K562 (cell line): ENCODE data around the gene OTP. TPM values are rescaled to one million over a fixed set of nuclear protein-coding genes. Genes with fewer than 3 reads are reported as not detected.

ENCODE experiments used
- ATAC-seq: fragments of 200-7000 bp; cut with Tn5 transposase; 3 replicates; pipeline ENCODE4 v1.9.1; 2020; ENCODE audit warnings: moderate library complexity
- BruUV-seq: library from RNA; stranded (reverse); fragments of 400-500 nt; replicated peaks from 2 replicates; lab custom pipeline; 2021; lab: Mats Ljungman, UMichigan
- CTCF ChIA-PET: fragments of 300-600 bp; formaldehyde crosslinking; extraction: SDS; loops from one replicate; lab custom pipeline; 2021; ENCODE audit warnings: low intra/inter-chr PET ratio; lab: Yijun Ruan, JAX
- POLR2A ChIA-PET: fragments of 300-600, 350-650 bp; sonication (Branson Sonifier 250); formaldehyde crosslinking; extraction: SDS; loops from one replicate; lab custom pipeline; 2021; ENCODE audit warnings: antibody characterized with exemption, inconsistent platforms; lab: Yijun Ruan, JAX
- DNase-seq, 4 experiments: peaks; one replicate each; pipeline versions ENCODE4 v3.0.0 to v3.0.0-alpha.2; 2011 to 2018; ENCODE audit warnings: low spot score in 3 of 4, mixed read lengths in 3 of 4; ENCODE audit errors: extremely low read depth in 1 of 4
- FAIRE-seq: peaks from 2 replicates; lab custom pipeline; 2011; peaks lifted over from hg19 to GRCh38; lab: Jason Lieb, UNC
- H2AFZ ChIP-seq: 2 replicates; pipeline ENCODE4 v1.6.0; 2011; ENCODE audit warnings: low read depth, low read length, control low read depth, inconsistent platforms
- H3K27ac ChIP-seq: fragments of 200-600 bp; 3 replicates; pipeline ENCODE4 v1.8.0; 2011; ENCODE audit warnings: low read depth, mild to moderate bottlenecking, control low read depth, inconsistent platforms, low read length, moderate library complexity, mixed read lengths; ENCODE audit errors: extremely low read depth
- H3K27me3 ChIP-seq, 2 experiments: fragments of 300-600 bp in 1 of 2; 2 replicates in 1 of 2; 3 replicates in 1 of 2; pipeline versions ENCODE4 v1.6.0 to v1.8.0; 2011; ENCODE audit warnings: inconsistent platforms in 2 of 2, low read length in 2 of 2, mild to moderate bottlenecking in 1 of 2, mixed read lengths in 1 of 2, moderate library complexity in 1 of 2; ENCODE audit not compliant: control insufficient read depth in 2 of 2, insufficient read depth in 2 of 2
- H3K36me3 ChIP-seq: fragments of 300-600 bp; 3 replicates; pipeline ENCODE4 v1.8.0; 2011; ENCODE audit warnings: mild to moderate bottlenecking, low read length, inconsistent platforms; ENCODE audit not compliant: control insufficient read depth, insufficient read depth
- H3K4me1 ChIP-seq, 2 experiments: fragments of 200-600 bp in 1 of 2; replicated peaks in 1 of 2; 2 replicates in 1 of 2; 3 replicates in 1 of 2; pipeline versions ENCODE4 v1.5.1 to v1.8.0; 2011; ENCODE audit warnings: inconsistent platforms in 2 of 2, low read length in 2 of 2, mild to moderate bottlenecking in 1 of 2, mixed read lengths in 1 of 2, moderate library complexity in 1 of 2; ENCODE audit not compliant: control insufficient read depth in 2 of 2, insufficient read depth in 2 of 2
- H3K4me2 ChIP-seq: 2 replicates; pipeline ENCODE4 v1.6.1; 2011; ENCODE audit warnings: low read length, control low read depth, inconsistent platforms, mixed read lengths; ENCODE audit not compliant: insufficient read depth
- H3K4me3 ChIP-seq: fragments of 200-600 bp; sonication (generic), shearing (Covaris generic); 2 replicates; pipeline ENCODE4 v1.5.1; 2016; ENCODE audit warnings: control low read depth, inconsistent platforms
- H3K79me2 ChIP-seq: fragments of 200-600 bp; 3 replicates; pipeline ENCODE4 v1.8.0; 2011; ENCODE audit warnings: low read length, inconsistent platforms; ENCODE audit not compliant: control insufficient read depth, insufficient read depth
- H3K9ac ChIP-seq, 2 experiments: 2 replicates each; pipeline versions ENCODE4 v1.6.0 to v1.6.1; 2011; ENCODE audit warnings: low read depth in 2 of 2, low read length in 2 of 2, control low read depth in 1 of 2, inconsistent platforms in 1 of 2, mild to moderate bottlenecking in 1 of 2, mixed read lengths in 1 of 2; ENCODE audit not compliant: insufficient read depth in 1 of 2
- H3K9me1 ChIP-seq: one replicate; pipeline ENCODE4 v1.6.0; 2011; ENCODE audit warnings: inconsistent platforms, mild to moderate bottlenecking, low read length, moderate library complexity; ENCODE audit not compliant: control insufficient read depth, insufficient read depth
- H3K9me3 ChIP-seq: replicated peaks from 2 replicates; pipeline ENCODE4 v1.5.1; 2011; ENCODE audit warnings: low read depth, low read length, inconsistent platforms; ENCODE audit not compliant: control insufficient read depth, insufficient read depth
- H4K20me1 ChIP-seq: replicated peaks from 2 replicates; pipeline ENCODE4 v1.6.1; 2011; ENCODE audit warnings: low read length, inconsistent platforms, mixed read lengths; ENCODE audit not compliant: control insufficient read depth, insufficient read depth
- E2F1 ChIP-seq: sonication (generic); formaldehyde crosslinking; IDR thresholded peaks from 2 replicates; pipeline ENCODE4 v1.8.1; 2023; ENCODE audit warnings: mild to moderate bottlenecking, missing genetic modification reagents, moderate library complexity
- ZNF407 ChIP-seq: fragments of 450-650 bp; IDR thresholded peaks from 2 replicates; pipeline ENCODE4 v1.6.1; 2016; ENCODE audit warnings: low read depth
- WGBS: fragments of 100-300 bp; shearing (Covaris generic); methylation state at CpG from one replicate; pipeline ENCODE4 v1.1.6; 2016; ENCODE audit warnings: low coverage, mixed read lengths; ENCODE audit not compliant: insufficient coverage; ENCODE audit errors: missing lambda C conversion rate; 5-methylcytosine and 5-hydroxymethylcytosine counted together
- in situ Hi-C: fragments of 300-500 bp; cut with MboI; formaldehyde crosslinking; loops from 4 replicates; pipeline ENCODE4 v1.15.0; 2018; ENCODE audit warnings: inconsistent platforms, mixed read lengths
- intact Hi-C: fragments of 100-400 bp; cut with micrococcal nuclease; formaldehyde crosslinking; loops from 2 replicates; pipeline ENCODE4 v1.14.2; 2022
- polyA plus RNA-seq, 8 experiments: library from polyadenylated mRNA; depleted of rRNA in 4 of 8; stranded (reverse) in 5 of 8; unstranded in 3 of 8; fragments of >200 nt; fragmentation: Nextera tagmentation in 2 of 8; fragmentation: Illumina TruSeq in 1 of 8; extraction: Ambion mirVana in 2 of 8; extraction: Trizol in 1 of 8; gene quantifications; 2 replicates each; pipeline versions ENCODE4 v1.2.1 to v1.2.3, GENCODE V29; 2011 to 2014; ENCODE audit warnings: inconsistent platforms in 1 of 8, missing spikeins in 1 of 8
- total RNA-seq, 7 experiments: library from RNA; depleted of rRNA in 6 of 7; stranded (reverse); fragments of >200 nt in 6 of 7; fragmentation: Illumina TruSeq in 2 of 7; extraction: Trizol in 2 of 7; gene quantifications; 2 replicates each; pipeline versions ENCODE4 v1.2.1 to v1.2.3, GENCODE V29; 2011 to 2021; ENCODE audit warnings: low replicate concordance in 1 of 7

OTP gene
- total and polyA plus RNA-seq, 9 of the 15 experiments (the other 6 are each of a cell fraction or from before 2014, with no cell fraction given), result 0.04 to 0.16 (median 0.06) TPM; not detected in 4

GRCh38 chr5:77670526-77670925, 32.0 kb upstream of the OTP start:
- TF ChIP-seq E2F1 (CRISPR knock-in tag) (no peak), ZNF407 (no peak)
- Histone ChIP-seq H3K27me3 (peaks cover 28 to 41% of the 10 kb centered on the region in 2 experiments), H3K9me3 (no peaks in the 10 kb centered on the region), H3K79me2 (no peaks in the 10 kb centered on the region), H3K36me3 (no peaks in the 10 kb centered on the region), H3K4me2 (no peak overlapping the region), H3K4me3 (no peak overlapping the region), H3K27ac (no peak overlapping the region), H2AFZ (no peak overlapping the region), H4K20me1 (no peaks in the 10 kb centered on the region), H3K9ac (no peak overlapping the region), H3K9me1 (no peaks in the 10 kb centered on the region), H3K4me1 (no peaks in the 10 kb centered on the region)
- no peak for FAIRE-seq
- ATAC-seq, result no peak
- in situ Hi-C loops, result no loop called here
- BruUV-seq, result no TSS peak
- CTCF ChIA-PET, result no interaction called here
- POLR2A ChIA-PET, result no interaction called here
- no peak for DNase-seq
- intact Hi-C loops, result no loop called here
- 0% methylated on average over 3 of the region's 3 CpGs for WGBS
